Iris pigment epithelial cell (primary cell): ENCODE results near the gene CHCHD2.
"Not testable (repeated sequence)": the region's sequence is repeated elsewhere in the genome, so short reads cannot be mapped to it uniquely, and the experiment has no call there.

ENCODE experiments used
- DNase-seq: peaks from one replicate; pipeline ENCODE4 v3.0.0-alpha.2; 2011; ENCODE audit warnings: low read depth

CHCHD2 gene

GRCh38 chr7:56106108-56107073 is at the start of gene CHCHD2:
Gene CHCHD2 (minus strand): TSS chr7:56106476. CDS start chr7:56106413, 63 bp downstream.
- DNase-seq: peak; percentile 100

- not testable (repeated sequence) for DNase-seq
Measured at GRCh38 chr7:56131062-56131461, 24.8 kb upstream of the CHCHD2 start.

- DNase-seq: no peak
Measured at GRCh38 chr7:56127241-56127975, 21.1 kb upstream of the CHCHD2 start.

GRCh38 chr7:56125831-56126230 is 19.6 kb upstream of the CHCHD2 start:
- no peak for DNase-seq

GRCh38 chr7:56124981-56125380 is 18.7 kb upstream of the CHCHD2 start:
- no peak for DNase-seq

GRCh38 chr7:56121440-56121839 is 15.2 kb upstream of the CHCHD2 start:
- no peak for DNase-seq

GRCh38 chr7:56115852-56116538 is 9.7 kb upstream of the CHCHD2 start, which contains the start of gene NUPR2:
Gene NUPR2 (minus strand): TSS chr7:56116417. CDS start chr7:56116314, 103 bp downstream.
- DNase-seq: no peak

- DNase-seq: not testable (repeated sequence)
Measured at GRCh38 chr7:56112244-56112643, 6.0 kb upstream of the CHCHD2 start.

- no peak for DNase-seq
Measured at GRCh38 chr7:56110611-56111010, 4.3 kb upstream of the CHCHD2 start.

- DNase-seq: no peak
Measured at GRCh38 chr7:56107954-56108258, 1.6 kb upstream of the CHCHD2 start.

GRCh38 chr7:56105508-56105907 is 768 bp downstream of the CHCHD2 start:
- DNase-seq: peak; percentile 89

- DNase-seq: not testable (repeated sequence)
Measured at GRCh38 chr7:56104138-56104537, 2.1 kb downstream of the CHCHD2 start.

- no peak for DNase-seq
Measured at GRCh38 chr7:56099653-56100052, 6.6 kb downstream of the CHCHD2 start.

GRCh38 chr7:56098187-56099008 is 7.9 kb downstream of the CHCHD2 start:
- DNase-seq: not testable (repeated sequence)

GRCh38 chr7:56097700-56098099 is 8.6 kb downstream of the CHCHD2 start:
- peak; percentile 80 for DNase-seq

- DNase-seq: peak; percentile 82
Measured at GRCh38 chr7:56092789-56093531, 13.3 kb downstream of the CHCHD2 start, which contains the start of gene PHKG1. Gene PHKG1 (minus strand): TSS chr7:56092952. CDS start chr7:56088941, 4,011 bp downstream.

GRCh38 chr7:56092388-56092787 is 13.9 kb downstream of the CHCHD2 start:
- DNase-seq: not testable (repeated sequence)

- no peak for DNase-seq
Measured at GRCh38 chr7:56091591-56091990, 14.7 kb downstream of the CHCHD2 start.

- no peak for DNase-seq
Measured at GRCh38 chr7:56087445-56087844, 18.8 kb downstream of the CHCHD2 start.

- no peak for DNase-seq
Measured at GRCh38 chr7:56086761-56087160, 19.5 kb downstream of the CHCHD2 start.
